Activated gamma-delta T cell treated with anti-CD3 and anti-CD28 coated beads, Interleukin-2, amount 50 U/mL, for 16 hours (primary cell): ENCODE results near the gene ITGA11.
"Not testable (repeated sequence)": the region's sequence is repeated elsewhere in the genome, so short reads cannot be mapped to it uniquely, and the experiment has no call there.

Source experiments
- DNase-seq: peaks from one replicate; pipeline ENCODE4 v3.0.0-alpha.2; 2020; ENCODE audit warnings: low read depth

Gene ITGA11

DNA sequence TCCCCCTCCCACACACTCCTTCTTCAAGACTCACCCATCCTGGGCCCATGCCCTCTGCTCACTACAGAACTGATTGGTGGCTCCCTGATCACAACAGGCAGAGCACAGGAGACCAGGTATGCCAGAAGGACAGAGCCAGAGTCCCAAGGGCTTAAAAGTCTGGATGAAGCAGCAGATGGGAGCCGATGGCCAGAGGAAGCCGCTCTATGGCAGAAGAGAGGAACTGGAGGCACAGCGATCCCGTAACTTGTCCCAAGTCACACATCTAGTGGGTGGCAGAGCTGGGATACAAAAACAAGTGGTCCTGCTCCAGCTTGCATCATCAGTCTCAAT lies 20.7 kb downstream of the ITGA11 start:
- DNase-seq, result no peak

DNA sequence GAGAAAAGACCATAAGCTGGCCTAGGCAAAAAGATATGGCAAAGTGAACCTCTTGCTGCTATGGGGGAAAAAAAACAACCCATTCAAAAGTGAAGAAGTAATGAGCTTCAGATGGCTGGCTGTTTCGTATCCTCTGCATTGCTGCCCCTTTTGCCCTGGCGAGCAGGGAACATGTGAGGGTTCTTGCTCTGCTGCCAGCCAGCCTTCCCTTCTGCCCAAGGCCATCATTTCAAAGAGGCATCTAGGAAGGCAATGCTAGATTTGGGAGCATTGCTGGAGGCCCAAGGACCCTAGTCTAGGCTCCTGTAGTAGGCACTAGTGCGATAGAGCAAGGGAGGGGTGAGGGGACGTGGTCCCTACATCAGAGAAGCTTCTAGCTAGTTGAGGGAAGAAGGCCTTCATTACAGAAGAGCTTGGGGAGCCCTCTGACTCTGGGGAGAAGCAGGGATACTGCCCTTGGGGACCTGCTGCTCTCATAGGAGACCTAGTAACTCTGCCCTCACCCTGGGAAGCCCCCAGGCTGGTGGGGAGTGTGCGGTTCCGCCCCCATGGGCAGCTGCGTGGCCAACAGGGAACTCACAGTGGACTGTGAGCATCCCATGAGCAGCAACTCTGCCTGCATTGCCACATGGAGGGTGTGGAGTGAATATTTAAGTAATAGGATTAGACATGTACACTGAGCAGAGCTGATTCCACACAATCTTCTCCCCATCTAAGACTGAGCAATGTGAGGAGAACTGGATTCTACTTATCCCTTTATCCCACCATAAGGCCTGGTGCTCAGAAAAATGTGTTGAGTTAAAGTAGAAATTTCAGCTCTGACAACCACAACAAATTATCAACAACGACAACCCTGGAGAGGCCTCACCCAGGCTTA lies 21.3 kb downstream of the ITGA11 start:
- no peak for DNase-seq

DNA sequence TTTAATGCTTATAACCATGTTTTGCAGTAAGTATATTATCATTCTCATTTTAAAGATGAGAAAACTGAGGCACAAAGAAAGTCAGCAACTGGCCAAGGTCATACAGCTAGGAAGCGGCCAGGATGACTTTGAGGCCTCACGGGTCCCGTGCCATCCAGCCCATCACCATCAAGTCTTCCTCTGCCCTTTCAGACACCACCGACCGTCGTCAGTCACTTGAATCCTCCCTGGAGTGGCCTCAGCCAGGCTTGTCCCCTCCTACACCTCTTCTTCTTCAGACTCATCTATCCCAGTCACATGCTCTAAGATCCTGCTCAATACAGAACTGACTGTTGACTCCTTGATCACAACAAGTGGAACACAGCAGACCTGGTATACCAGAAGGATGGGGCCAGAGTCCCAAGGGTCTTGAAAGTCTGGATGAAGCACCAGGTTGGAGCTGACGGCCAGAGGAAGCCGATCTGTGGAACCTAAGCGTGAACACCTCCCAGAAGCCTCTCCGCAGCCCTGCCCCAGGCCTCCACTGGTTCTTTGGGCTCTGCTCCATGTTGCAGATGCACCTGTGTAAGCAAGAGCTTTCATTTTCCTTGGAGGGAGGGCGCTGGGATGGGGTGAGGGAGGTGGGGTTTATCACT lies 22.1 kb downstream of the ITGA11 start:
- no peak for DNase-seq

DNA sequence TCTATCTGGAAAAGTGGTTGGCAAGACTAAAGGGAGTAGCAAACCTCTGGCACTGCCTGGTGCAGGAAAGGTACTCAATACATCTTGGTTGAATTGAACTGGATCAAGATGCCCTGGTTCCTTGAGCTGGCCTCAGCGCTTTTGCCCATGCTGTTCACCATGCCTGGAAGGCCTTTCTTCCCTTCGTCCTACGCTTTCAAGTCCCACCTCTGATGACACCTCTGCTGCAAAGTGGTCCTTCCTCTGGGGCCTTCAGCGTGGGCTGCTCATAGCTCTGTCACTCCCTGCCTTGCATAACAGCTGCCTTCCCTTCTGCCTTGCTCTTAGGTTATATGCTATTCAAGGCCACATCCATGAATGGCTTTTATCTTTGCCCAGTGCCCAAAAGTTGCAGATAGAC lies 23.0 kb downstream of the ITGA11 start:
- DNase-seq, result no peak

GRCh38 chr15:68407886-68408881 lies 23.8 kb downstream of the ITGA11 start:
- no peak for DNase-seq

DNA sequence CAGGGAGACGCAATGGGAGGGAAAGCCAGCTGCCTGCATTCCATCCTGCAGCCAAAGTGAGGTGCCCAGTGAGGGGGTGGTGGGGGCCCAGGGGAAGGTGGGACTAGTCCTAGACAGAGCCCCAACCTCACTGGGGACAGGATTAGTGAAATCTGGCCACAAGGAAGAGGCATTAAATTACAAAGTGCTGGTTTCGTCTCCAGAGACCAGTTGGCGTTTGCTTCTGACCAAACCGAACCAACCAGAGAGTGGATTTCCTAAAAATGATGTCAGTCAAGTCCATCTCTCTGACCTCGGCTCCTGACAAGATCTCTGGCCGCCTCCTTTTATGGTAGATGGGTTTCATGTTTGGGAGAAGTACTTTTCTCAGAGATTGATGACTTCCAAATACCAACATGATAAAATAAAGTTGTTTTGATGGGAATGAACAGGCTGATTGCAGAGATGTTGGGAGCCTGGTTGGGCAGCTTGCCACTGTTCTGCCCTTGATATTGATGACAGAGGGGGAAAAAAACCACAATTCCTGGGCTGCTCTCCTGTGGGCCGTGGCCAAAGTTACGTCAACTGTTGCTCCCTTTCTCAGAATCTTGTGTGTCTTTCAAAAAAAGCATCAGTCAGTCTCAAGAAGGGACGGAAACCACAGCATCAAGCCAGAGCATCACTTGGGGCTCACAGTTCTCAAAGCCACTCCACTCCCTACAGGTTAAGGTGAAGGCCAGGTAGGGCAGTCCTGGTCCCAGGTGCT lies 24.6 kb downstream of the ITGA11 start:
- DNase-seq, result no peak

GRCh38 chr15:68405378-68406250 lies 26.3 kb downstream of the ITGA11 start:
- DNase-seq, result no peak

DNA sequence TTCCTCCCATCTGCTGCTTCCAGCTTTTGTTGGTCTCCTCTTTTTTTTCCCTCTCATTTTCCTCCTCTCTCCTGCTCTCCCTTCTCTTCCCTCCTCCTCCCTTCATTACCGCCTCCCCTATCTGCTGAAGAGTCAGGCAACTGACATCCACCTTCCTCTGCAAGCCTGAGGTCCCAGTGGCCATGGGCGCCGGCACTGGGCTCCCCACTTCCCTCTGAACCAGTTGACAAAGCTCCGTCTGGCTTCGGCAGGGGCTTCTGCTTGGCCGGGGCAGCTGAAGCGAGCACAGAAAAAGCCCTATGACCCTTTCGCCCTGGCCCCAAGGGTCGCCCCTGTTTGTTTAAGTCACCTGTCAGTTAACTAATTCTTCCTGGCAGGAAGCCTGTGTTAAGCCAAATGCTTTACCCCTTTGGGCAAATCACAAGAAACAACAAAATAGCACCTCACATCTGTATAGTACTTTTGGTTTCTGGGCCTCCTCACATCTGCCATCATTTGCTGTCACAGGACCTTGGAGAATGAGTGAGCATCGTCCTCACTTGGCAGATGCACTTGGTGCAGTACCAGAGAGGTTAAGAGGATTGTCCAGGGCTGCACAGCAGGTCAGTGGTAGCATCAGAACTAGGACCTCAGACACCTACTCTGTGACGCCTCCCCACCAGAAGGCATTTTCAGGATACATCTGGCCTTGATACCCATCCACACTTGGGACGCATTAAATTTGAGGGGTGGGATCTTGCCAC lies 27.7 kb downstream of the ITGA11 start:
- no peak for DNase-seq

DNA sequence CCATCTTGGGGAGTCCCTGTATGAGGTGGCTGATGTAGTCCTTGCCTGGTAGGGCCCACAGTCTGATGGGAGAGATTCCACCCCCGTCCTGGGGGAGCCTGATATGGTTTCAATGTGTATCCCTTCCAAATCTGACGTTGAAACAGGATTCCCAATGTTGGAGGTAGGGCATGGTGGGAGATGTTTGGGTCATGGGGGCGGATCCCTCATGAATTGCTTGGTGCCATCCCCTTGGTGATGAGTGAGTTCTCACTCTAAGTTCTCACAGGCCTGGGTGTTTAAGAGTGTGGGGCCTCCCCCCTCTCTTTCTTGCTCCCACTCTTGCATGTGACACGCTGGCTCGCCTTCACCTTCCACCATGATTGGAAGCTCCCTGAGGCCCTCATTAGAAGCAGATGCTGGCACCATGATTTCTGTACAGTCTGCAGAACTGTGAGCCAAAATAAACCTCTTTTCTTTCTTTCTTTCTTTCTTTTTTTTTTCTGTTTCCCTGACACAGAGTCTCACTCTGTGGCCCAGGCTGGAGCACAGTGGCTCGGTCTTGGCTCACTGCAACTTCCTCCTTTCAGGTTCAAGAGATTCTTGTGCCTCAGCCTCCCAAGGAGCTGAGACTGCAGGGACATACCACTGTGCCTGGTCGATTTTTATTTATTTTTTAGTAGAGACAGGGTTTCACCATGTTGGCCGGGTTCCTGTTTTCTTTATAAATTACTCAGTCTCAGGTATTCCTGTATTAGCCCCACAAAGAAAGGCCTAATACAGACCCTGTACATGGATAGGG lies 28.6 kb downstream of the ITGA11 start:
- DNase-seq, result no peak

GRCh38 chr15:68402432-68403160 lies 29.4 kb downstream of the ITGA11 start:
- DNase-seq, result no peak

DNA sequence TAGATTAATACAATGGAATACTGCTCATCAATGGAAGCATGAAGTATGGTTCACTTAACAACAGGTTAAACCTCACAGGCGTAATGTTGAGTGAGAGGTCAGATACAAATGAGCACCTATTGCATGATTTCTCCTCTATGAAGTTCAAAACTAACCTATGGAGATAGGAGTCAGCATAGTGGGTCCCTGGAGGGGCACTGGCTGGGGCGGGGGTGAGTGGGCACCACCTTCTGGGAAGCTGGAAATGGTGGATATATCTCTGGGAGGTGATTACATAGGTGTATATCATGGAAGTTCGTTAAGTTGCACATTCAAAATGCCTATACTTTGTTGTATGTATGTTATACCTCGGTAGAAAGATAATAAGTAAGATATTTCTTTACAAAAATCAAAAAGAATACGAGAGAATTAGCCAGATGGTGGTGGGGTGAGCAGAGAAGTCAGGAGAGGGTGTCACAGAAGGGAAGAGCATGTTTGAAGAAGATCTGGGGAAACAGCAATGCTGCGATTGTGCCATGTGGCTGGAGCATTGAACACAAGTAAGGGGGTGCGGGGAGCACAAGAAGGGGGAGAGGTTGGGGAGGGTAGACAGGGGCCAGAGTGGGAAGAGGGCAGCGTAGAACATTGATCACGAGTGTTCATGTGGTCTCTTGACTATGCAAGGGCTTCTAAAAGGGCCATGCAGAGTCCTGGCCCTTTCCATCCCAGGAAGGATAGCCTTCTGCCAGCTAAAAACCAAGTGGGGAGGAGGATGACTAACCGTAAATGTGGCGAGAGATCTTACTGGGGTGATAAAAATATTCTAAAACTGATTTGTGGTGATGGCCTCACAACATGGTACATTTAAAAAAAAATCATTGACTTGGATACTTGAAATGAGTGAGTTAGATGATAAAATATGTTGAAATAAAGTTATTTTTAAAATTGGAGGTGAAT lies 30.2 kb downstream of the ITGA11 start:
- DNase-seq, result no peak

- no peak for DNase-seq
These were observed 31.9 kb downstream of the ITGA11 start for GRCh38 chr15:68400066-68400456.

DNA sequence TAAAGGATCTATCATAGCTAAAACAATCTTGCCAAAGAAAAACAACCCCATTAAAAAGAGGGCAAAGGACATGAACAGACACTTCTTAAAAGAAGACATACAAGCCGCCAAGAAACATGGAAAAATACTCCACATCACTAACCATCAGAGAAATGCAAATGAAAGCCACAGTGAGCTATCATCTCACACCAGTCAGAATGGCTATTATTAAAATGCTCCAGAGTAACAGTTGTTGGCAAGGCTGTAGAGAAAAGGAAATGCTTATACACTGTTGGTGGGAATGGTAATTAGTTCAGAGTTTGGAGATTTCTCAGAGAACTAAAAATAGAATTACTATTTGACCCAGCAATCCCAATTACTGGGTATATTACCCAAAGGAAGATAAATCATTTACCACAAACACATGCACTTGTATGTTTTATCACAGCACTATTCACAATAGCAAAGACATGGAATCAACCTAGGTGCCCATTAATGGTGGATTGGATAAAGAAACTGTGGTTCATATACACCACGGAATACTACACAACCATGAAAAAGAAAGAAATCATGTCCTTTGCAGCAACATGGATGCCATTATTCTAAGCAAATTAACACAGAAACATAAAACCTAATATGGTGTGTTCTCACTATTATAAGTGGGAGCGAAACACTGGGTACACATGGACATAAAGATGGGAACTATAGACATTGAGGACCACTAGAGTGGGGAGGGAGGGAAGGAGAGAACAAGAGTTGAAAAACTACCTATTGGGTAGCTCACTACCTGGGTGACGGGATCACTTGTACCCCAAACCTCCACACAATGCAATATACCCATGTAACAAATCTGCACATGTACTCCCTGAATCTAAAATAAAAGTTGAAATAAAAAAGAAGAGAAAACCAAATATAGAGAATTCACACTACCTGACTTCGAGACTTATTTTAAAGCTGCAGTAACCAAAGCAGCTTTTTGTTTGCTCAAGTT lies 32.6 kb downstream of the ITGA11 start:
- no peak for DNase-seq

DNA sequence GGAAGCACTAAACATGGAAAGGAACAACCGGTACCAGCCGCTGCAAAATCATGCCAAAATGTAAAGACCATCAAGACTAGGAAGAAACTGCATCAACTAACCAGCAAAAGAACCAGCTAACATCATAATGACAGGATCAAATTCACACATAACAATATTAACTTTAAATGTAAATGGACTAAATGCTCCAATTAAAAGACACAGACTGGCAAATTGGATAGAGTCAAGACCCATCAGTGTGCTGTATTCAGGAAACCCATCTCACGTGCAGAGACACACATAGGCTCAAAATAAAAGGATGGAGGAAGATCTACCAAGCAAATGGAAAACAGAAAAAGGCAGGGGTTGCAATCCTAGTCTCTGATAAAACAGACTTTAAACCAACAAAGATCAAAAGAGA lies 34.0 kb downstream of the ITGA11 start:
- not testable (repeated sequence) for DNase-seq

GRCh38 chr15:68396068-68396467 lies 35.9 kb downstream of the ITGA11 start:
- no peak for DNase-seq

DNA sequence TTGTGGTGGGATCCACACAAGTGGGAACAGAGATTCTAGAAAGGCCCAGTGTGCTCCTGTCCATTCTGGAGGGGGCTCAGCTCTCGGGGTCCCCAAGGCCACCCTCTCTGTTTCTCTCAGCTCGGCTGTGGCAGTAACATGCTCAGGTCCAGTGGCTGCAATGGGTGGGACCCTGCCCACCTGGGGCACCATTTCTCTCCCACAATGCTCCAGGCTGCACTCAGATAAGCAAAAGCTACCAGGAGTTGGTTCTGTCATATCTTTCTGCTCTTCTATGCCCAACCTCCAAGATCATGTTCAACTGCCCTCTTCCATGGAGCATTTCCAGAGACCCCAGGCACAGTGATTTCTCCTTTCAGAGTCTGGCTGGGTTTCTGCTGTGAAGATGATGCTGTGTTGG lies 40.8 kb downstream of the ITGA11 start:
- DNase-seq, result no peak
